Upper lobe of left lung (tissue), 4 donors: ENCODE results near the gene GNA12.

Experiments
- CTCF ChIP-seq, 6 experiments: fragments of 450-650 bp in 4 of 6; fragments of 200-600 bp in 2 of 6; sonication (generic) in 2 of 6; IDR thresholded peaks; one replicate each; pipeline ENCODE4 v1.5.1; 2016 to 2019; ENCODE audit warnings: antibody characterized with exemption in 6 of 6
- POLR2A ChIP-seq, 4 donors: fragments of 450-650 bp; IDR thresholded peaks; one replicate each; pipeline ENCODE4 v1.5.1; 2016 to 2017; ENCODE audit warnings: antibody characterized with exemption in 4 of 4, mild to moderate bottlenecking in 2 of 4
- POLR2AphosphoS5 ChIP-seq, 2 donors: sonication (generic); formaldehyde crosslinking; IDR thresholded peaks; one replicate each; pipeline ENCODE4 v1.5.1; 2017; ENCODE audit warnings: antibody characterized with exemption in 2 of 2

GRCh38 chr7:2721842-2722241, 122.3 kb downstream of the GNA12 start:
- TF ChIP-seq CTCF (IDR thresholded peaks at IDR 0.05) (no peak), POLR2AphosphoS5 (IDR thresholded peaks at IDR 0.05) (no peak), POLR2A (IDR thresholded peaks at IDR 0.05) (no peak)
